Keratinocyte (primary cell): ENCODE data around the gene GNPDA2.

Source experiments
- CTCF ChIP-seq, 3 experiments: IDR thresholded peaks in 1 of 3; conservative IDR thresholded peaks in 1 of 3; optimal IDR thresholded peaks in 1 of 3; 2 replicates in 2 of 3; 3 replicates in 1 of 3; pipeline versions ENCODE3 to v1.5.1; 2011; ENCODE audit warnings: low read length in 3 of 3, mild to moderate bottlenecking in 3 of 3, moderate library complexity in 2 of 3, control low read depth in 1 of 3, inconsistent platforms in 1 of 3; ENCODE audit not compliant: insufficient read depth in 2 of 3; ENCODE audit errors: extremely low read depth in 1 of 3
- EZH2 ChIP-seq: IDR thresholded peaks from one replicate; pipeline ENCODE4 v1.6.1; 2012; ENCODE audit warnings: inconsistent platforms, mild to moderate bottlenecking, low read length, moderate library complexity

- TF ChIP-seq CTCF (optimal IDR thresholded peaks at IDR 0.05 in 1 of 3, IDR thresholded peaks at IDR 0.05 in 1 of 3, conservative IDR thresholded peaks at IDR 0.05 in 1 of 3; ENCODE audit: extremely low read depth in 1 of 3, insufficient read depth in 2 of 3, low read length in 3 of 3), result no peak
- TF ChIP-seq EZH2, result no peak
These were observed 55.7 kb downstream of the GNPDA2 start for GRCh38 chr4:44670506-44671199.
